ENCODE results near the gene CNN2. TPM values are rescaled to one million over a fixed set of nuclear protein-coding genes. Genes with fewer than 3 reads are reported as not detected.

The CNN2 gene
- total and polyA plus RNA-seq, 4 donors, result 53.2 to 185 (median 142) TPM

DNA sequence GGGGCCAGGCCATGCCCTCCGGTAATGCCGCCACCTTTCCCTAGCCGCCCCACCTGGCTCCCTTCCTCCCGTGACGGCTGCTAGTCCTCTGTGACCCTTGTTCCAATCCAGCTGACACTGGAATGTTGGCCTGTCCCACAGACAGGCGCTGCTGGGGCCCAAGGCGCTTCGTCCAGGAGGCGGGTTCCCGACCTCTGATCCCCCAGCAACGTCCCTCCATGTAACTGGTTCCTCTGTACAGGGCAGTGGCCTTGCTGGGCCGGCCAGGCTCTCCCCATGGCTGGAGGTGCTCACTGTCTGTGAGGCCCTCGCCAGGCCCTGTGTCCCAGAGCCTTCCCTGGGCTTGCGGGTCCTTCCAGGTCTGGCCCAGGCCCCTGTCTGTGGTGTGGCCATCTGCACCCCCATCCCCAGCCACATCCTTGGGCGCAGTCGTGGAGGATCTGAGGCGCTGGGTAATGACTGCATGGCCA, 33.0 kb upstream of the CNN2 start:
- no peaks in the 10 kb centered on the region for H3K4me1 ChIP-seq (ENCODE audit: control insufficient read depth in 1 of 2, insufficient read depth in 2 of 2, low read length in 2 of 2)
- WGBS, 2 donors, result 91 to 92% methylated on average over 16 to 17 of the region's 17 CpGs
- intact Hi-C loops (cut with DNase I), result no loop called here

DNA sequence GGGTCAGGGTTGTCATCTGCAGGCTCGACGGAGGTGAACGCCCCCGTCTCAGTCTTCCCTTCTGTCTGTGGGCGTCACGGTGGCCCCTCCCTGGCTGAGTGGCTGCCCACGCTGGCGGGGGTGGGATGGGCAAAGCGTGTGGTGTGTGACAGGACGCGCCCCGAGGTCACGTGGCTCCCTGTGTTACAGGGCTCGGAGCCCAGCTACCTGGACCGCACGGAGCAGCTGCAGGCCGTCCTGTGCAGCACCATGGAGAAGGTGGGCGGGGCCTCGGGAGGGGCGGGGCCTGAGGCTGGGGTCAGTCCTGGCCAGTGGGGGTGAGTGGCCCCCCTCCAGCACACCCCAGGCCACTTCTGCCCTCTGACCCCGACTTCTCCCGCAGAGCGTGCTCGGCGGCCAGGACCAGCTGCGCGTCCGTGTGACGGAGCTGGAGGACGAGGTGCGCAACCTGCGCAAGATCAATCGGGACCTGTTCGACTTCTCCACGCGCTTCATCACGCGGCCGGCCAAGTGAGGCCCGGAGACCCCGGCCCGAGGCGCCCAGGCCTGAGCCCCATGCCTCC, 32.5 kb upstream of the CNN2 start:
- Histone ChIP-seq H3K4me1 (ENCODE audit: control insufficient read depth in 1 of 2, insufficient read depth in 2 of 2, low read length in 2 of 2) (no peaks in the 10 kb centered on the region), H3K9me3 (ENCODE audit: control insufficient read depth, low read length) (no peaks in the 10 kb centered on the region), H3K36me3 (ENCODE audit: control insufficient read depth in 1 of 2, insufficient read depth in 2 of 2, low read length in 1 of 2) (no peaks in the 10 kb centered on the region), H3K27me3 (ENCODE audit: control insufficient read depth in 1 of 2, insufficient read depth in 2 of 2, low read length in 1 of 2) (no peaks in the 10 kb centered on the region), H3K27ac (ENCODE audit: low read depth in 1 of 2, low read length in 2 of 2) (no peak overlapping the region), H3K4me3 (ENCODE audit: low read length in 2 of 2) (no peak overlapping the region)
- ATAC-seq (ENCODE audit: low FRiP score) (no peak), DNase-seq (no peak)
- intact Hi-C loops (cut with DNase I), result no loop called here
- 88 to 90% methylated on average over 43 of the region's 43 CpGs for WGBS, 2 donors

More for the DNA sequence above, 33.0 kb upstream of the CNN2 start:
- ATAC-seq (ENCODE audit: low FRiP score) (no peak), DNase-seq (no peak)
- no peak overlapping the region for H3K27ac ChIP-seq (ENCODE audit: low read depth in 1 of 2, low read length in 2 of 2)
- no peaks in the 10 kb centered on the region for H3K27me3 ChIP-seq (ENCODE audit: control insufficient read depth in 1 of 2, insufficient read depth in 2 of 2, low read length in 1 of 2)
- H3K36me3 ChIP-seq (ENCODE audit: control insufficient read depth in 1 of 2, insufficient read depth in 2 of 2, low read length in 1 of 2), result no peaks in the 10 kb centered on the region
- no peak overlapping the region for H3K4me3 ChIP-seq (ENCODE audit: low read length in 2 of 2)
- H3K9me3 ChIP-seq (ENCODE audit: control insufficient read depth, low read length), result no peaks in the 10 kb centered on the region

DNA sequence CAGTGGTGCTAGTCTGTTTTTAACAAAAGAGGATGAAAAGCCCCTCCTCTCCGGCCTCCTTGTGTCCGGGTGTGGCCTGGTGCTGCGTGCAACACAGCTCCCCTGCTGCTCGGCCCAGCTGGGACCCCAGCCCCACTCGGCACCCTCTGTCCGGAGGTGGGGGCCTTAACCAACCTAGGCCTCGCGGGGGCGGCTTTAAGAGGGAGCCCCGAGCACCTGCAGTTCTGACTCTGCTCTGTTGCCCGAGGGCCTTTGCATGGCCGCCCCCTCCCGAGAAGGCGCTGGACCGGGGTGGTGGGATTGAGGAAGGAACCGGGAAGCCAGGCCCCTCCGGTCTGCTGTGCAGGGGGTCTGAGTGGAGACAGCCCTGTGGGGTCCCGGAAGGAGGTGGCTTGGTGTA, 31.9 kb upstream of the CNN2 start:
- WGBS, 2 donors, result 93 to 95% methylated on average over 18 of the region's 18 CpGs
- Histone ChIP-seq H3K27me3 (ENCODE audit: control insufficient read depth in 1 of 2, insufficient read depth in 2 of 2, low read length in 1 of 2) (no peaks in the 10 kb centered on the region), H3K36me3 (ENCODE audit: control insufficient read depth in 1 of 2, insufficient read depth in 2 of 2, low read length in 1 of 2) (no peaks in the 10 kb centered on the region), H3K4me1 (ENCODE audit: control insufficient read depth in 1 of 2, insufficient read depth in 2 of 2, low read length in 2 of 2) (no peaks in the 10 kb centered on the region), H3K27ac (ENCODE audit: low read depth in 1 of 2, low read length in 2 of 2) (no peak overlapping the region), H3K4me3 (ENCODE audit: low read length in 2 of 2) (no peak overlapping the region), H3K9me3 (ENCODE audit: control insufficient read depth, low read length) (no peaks in the 10 kb centered on the region)
- ATAC-seq (ENCODE audit: low FRiP score) (no peak), DNase-seq (no peak)
- intact Hi-C loops (cut with DNase I), result no loop called here

DNA sequence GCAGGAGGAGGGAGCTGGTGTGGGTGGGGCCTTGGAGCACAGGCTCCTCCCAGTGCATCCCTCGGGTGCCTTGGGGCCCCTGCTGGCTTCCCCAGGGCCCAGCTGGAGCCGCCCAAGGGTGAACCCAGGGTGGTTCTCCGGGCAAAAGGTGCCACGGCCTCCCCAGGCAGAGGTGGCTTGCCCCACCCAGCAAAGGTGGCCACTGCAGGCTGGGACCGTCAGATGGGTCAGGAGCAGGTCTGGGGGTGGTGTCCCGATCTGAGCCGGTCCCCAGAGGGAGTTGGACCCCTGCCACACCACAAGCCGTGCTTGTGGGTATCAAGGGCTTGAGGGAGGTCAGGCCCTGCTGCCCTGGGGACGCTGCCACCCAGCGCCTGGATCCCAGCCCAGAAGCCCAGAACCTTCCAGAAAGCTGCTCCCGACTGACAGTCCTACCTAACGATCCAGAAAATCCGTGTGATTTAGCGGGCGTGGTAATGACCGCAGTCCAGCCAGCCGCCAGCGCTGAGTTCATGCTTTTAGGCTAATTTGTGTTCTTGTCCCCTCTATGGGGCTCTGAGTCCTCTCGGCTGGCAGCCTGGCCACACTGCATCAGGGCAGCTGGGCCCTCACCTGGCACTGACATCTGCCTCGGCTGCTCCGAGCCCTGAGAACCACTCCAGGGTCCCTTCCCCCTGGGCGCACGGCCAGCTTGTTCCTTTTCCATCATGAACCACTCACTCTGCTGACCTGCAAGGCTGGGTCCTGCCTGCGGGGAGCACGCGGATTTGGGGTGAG, 31.2 kb upstream of the CNN2 start:
- Histone ChIP-seq H3K4me3 (ENCODE audit: low read length in 2 of 2) (no peak overlapping the region), H3K4me1 (ENCODE audit: control insufficient read depth in 1 of 2, insufficient read depth in 2 of 2, low read length in 2 of 2) (no peaks in the 10 kb centered on the region), H3K36me3 (ENCODE audit: control insufficient read depth in 1 of 2, insufficient read depth in 2 of 2, low read length in 1 of 2) (no peaks in the 10 kb centered on the region), H3K9me3 (ENCODE audit: control insufficient read depth, low read length) (no peaks in the 10 kb centered on the region), H3K27me3 (ENCODE audit: control insufficient read depth in 1 of 2, insufficient read depth in 2 of 2, low read length in 1 of 2) (no peaks in the 10 kb centered on the region), H3K27ac (ENCODE audit: low read depth in 1 of 2, low read length in 2 of 2) (no peak overlapping the region)
- no peak for ATAC-seq (ENCODE audit: low FRiP score)
- DNase-seq, result no peak
- intact Hi-C loops (cut with DNase I), result no loop called here
- WGBS, 2 donors, result 80 to 82% methylated on average over 26 of the region's 26 CpGs

DNA sequence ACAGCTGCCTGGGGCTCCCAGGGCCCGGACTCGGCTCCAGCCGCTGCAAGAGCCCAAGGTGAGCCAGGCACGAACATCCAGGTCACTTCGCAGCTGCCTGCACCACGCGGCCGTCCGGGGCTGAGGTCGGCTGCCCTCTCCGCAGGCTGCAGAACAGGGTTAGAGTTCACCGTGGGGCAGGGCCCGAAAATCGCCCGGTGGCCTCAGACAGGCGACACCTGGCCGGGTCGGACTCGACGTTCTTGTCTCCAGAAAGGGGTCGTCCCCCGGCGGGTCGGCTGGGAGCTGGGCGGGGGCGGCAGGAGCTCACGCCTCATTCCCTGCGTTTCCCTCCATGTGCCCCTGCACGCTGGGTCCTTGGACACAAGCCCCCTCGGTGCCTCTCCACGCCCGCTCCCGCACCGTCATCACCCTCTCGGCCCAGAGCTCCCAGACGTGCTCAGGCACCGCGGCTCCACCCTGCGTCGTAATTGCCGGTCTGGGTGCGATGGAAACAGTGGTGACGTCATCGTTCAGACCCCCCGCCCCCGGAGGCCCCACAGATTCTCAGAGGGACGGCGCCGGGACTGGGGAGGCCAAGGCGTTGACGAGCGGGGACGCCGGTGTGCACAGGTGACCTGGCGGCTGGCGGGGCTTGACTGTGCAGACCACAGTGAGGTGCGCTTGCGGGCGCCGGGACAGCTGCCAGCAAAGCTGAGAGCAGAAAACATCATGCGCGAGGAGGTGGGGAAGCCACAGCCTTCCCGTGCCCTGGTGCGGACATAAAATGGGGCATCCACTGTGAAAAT, 30.2 kb upstream of the CNN2 start:
- 13 to 15% methylated on average over 64 of the region's 64 CpGs for WGBS, 2 donors
- no peak overlapping the region for H3K27ac ChIP-seq (ENCODE audit: low read depth in 1 of 2, low read length in 2 of 2)

DNA sequence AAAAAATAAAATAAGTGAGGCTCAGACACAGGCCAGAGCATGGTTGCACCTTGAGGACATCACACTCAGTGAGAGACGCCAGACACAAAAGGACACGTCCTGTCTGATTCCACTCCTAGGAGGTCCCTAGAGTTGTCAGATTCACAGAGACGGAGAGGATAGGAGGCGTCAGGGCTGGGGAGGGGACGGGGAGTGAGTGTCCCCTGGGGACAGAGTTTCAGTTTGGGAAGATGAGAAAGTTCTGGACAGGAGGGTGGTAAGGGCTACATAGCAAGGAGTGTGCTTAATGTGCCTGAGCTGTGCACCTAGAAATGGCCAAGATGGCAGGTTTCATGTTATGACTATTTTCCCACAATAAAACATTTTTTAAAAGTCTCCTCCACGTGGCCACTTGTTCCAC, 28.3 kb upstream of the CNN2 start:
- Histone ChIP-seq H3K4me3 (ENCODE audit: low read length in 2 of 2) (no peak overlapping the region), H3K4me1 (ENCODE audit: control insufficient read depth in 1 of 2, insufficient read depth in 2 of 2, low read length in 2 of 2) (no peaks in the 10 kb centered on the region), H3K27me3 (ENCODE audit: control insufficient read depth in 1 of 2, insufficient read depth in 2 of 2, low read length in 1 of 2) (no peaks in the 10 kb centered on the region), H3K27ac (ENCODE audit: low read depth in 1 of 2, low read length in 2 of 2) (no peak overlapping the region), H3K36me3 (ENCODE audit: control insufficient read depth in 1 of 2, insufficient read depth in 2 of 2, low read length in 1 of 2) (no peaks in the 10 kb centered on the region), H3K9me3 (ENCODE audit: control insufficient read depth, low read length) (no peaks in the 10 kb centered on the region)
- ATAC-seq (ENCODE audit: low FRiP score), result no peak
- DNase-seq, result no peak
- intact Hi-C loops (cut with DNase I), result no loop called here
- 15 to 21% methylated on average over 6 of the region's 6 CpGs for WGBS, 2 donors

More for the DNA sequence above, 30.2 kb upstream of the CNN2 start:
- DNase-seq (no peak), ATAC-seq (ENCODE audit: low FRiP score) (no peak)
- Histone ChIP-seq H3K4me3 (ENCODE audit: low read length in 2 of 2) (no peak overlapping the region), H3K9me3 (ENCODE audit: control insufficient read depth, low read length) (no peaks in the 10 kb centered on the region), H3K4me1 (ENCODE audit: control insufficient read depth in 1 of 2, insufficient read depth in 2 of 2, low read length in 2 of 2) (no peaks in the 10 kb centered on the region), H3K36me3 (ENCODE audit: control insufficient read depth in 1 of 2, insufficient read depth in 2 of 2, low read length in 1 of 2) (no peaks in the 10 kb centered on the region), H3K27me3 (ENCODE audit: control insufficient read depth in 1 of 2, insufficient read depth in 2 of 2, low read length in 1 of 2) (no peaks in the 10 kb centered on the region)
- intact Hi-C loops (cut with DNase I), result no loop called here

DNA sequence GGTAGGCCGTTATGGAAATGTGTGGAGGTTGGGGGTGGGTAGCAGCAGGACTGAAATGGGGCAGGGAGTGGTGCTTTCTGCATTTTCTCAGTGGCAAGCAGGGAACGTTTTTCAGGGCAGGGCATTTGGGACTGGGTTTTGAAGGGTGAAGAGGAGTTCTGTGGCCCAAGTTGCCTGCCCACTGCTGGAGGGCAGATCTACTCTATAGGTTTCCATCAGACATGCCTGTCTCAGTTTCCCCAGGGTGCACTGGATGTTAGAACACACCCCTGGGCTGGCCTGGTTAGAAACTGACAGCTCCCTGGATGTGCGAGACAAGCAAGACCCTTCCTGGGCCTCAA, 27.1 kb upstream of the CNN2 start:
- no peaks in the 10 kb centered on the region for H3K27me3 ChIP-seq (ENCODE audit: control insufficient read depth in 1 of 2, insufficient read depth in 2 of 2, low read length in 1 of 2)
- H3K4me1 ChIP-seq (ENCODE audit: control insufficient read depth in 1 of 2, insufficient read depth in 2 of 2, low read length in 2 of 2), result no peaks in the 10 kb centered on the region
- intact Hi-C loops (cut with DNase I), result no loop called here
- DNase-seq (no peak), ATAC-seq (ENCODE audit: low FRiP score) (no peak)
- H3K27ac ChIP-seq (ENCODE audit: low read depth in 1 of 2, low read length in 2 of 2), result no peak overlapping the region
- 64 to 65% methylated on average over 3 of the region's 3 CpGs for WGBS, 2 donors
- no peaks in the 10 kb centered on the region for H3K36me3 ChIP-seq (ENCODE audit: control insufficient read depth in 1 of 2, insufficient read depth in 2 of 2, low read length in 1 of 2)
- H3K9me3 ChIP-seq (ENCODE audit: control insufficient read depth, low read length), result no peaks in the 10 kb centered on the region
- no peak overlapping the region for H3K4me3 ChIP-seq (ENCODE audit: low read length in 2 of 2)

DNA sequence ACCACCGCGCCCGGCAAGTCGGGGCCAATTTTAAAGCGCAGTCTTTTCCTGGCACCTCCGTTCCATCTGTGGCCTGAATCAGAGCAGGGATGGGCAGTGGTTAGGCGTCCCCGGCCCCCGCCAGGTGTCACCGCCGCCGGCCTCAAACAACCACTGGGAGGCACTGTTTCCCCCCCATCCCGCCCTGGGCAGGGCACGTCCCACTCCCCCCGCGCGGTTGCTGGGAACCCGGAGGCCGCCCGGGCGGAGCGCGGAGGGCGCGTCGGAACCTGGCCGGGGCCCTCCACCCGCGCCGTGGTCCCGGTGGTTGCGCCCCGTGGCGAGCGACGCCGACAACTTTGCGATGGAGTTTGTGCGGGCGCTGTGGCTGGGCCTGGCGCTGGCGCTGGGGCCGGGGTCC, 26.3 kb upstream of the CNN2 start, which contains the start of gene GRIN3B:
TSS of gene GRIN3B (plus strand) at position 325 of the 400 bp plus-strand sequence. CDS start at position 344, 19 bp downstream.
- no peak within 1 kb of the TSS for H3K27ac ChIP-seq (ENCODE audit: low read depth in 1 of 2, low read length in 2 of 2)
- 2 to 6% methylated on average over 27 to 43 of the region's 43 CpGs for WGBS, 2 donors
- peak in 1 of 2 donors; percentile 89 for DNase-seq
- no peaks in the 10 kb centered on the region for H3K27me3 ChIP-seq (ENCODE audit: control insufficient read depth in 1 of 2, insufficient read depth in 2 of 2, low read length in 1 of 2)
- no peaks in the 10 kb centered on the region for H3K4me1 ChIP-seq (ENCODE audit: control insufficient read depth in 1 of 2, insufficient read depth in 2 of 2, low read length in 2 of 2)
- intact Hi-C loops (cut with DNase I), result no loop called here
- H3K36me3 ChIP-seq (ENCODE audit: control insufficient read depth in 1 of 2, insufficient read depth in 2 of 2, low read length in 1 of 2), result no peaks in the 10 kb centered on the region
- H3K9me3 ChIP-seq (ENCODE audit: control insufficient read depth, low read length), result no peaks in the 10 kb centered on the region
- ATAC-seq (ENCODE audit: low FRiP score), result no peak
- no peak within 1 kb of the TSS for H3K4me3 ChIP-seq (ENCODE audit: low read length in 2 of 2)
